CD4-positive, alpha-beta T cell treated with Interleukin-10 for 1 hour (primary cell): ENCODE measurements around the gene GIMAP1.
A peak's percentile ranks its signal among the peaks of the same experiment; 100 is the strongest.

Source experiments
- DNase-seq: peaks from one replicate; pipeline ENCODE4 v3.0.0-alpha.2; 2020

Gene GIMAP1

GRCh38 chr7:150753239-150753638, 36.8 kb downstream of the GIMAP1 start:
- DNase-seq = no peak

GRCh38 chr7:150753826-150754603, 37.6 kb downstream of the GIMAP1 start:
- peak; percentile 62 for DNase-seq

- peak; percentile 38 for DNase-seq
Observed at GRCh38 chr7:150754951-150755350, 38.5 kb downstream of the GIMAP1 start.

- peak; percentile 89 for DNase-seq
Observed at GRCh38 chr7:150755473-150756099, 39.2 kb downstream of the GIMAP1 start.

- peak; percentile 44 for DNase-seq
Observed at GRCh38 chr7:150756166-150756565, 39.8 kb downstream of the GIMAP1 start.

- DNase-seq = peak; percentile 81
Observed at GRCh38 chr7:150756858-150757257, 40.4 kb downstream of the GIMAP1 start.

- no peak for DNase-seq
Observed at GRCh38 chr7:150759479-150759878, 43.1 kb downstream of the GIMAP1 start.

- no peak for DNase-seq
Observed at GRCh38 chr7:150766334-150766709, 49.9 kb downstream of the GIMAP1 start.

GRCh38 chr7:150769768-150770167, 53.4 kb downstream of the GIMAP1 start:
- no peak for DNase-seq
